Measurements from ENCODE around the gene HOXB4.
A peak's percentile ranks its signal among the peaks of the same experiment; 100 is the strongest.

Gene HOXB4

DNA sequence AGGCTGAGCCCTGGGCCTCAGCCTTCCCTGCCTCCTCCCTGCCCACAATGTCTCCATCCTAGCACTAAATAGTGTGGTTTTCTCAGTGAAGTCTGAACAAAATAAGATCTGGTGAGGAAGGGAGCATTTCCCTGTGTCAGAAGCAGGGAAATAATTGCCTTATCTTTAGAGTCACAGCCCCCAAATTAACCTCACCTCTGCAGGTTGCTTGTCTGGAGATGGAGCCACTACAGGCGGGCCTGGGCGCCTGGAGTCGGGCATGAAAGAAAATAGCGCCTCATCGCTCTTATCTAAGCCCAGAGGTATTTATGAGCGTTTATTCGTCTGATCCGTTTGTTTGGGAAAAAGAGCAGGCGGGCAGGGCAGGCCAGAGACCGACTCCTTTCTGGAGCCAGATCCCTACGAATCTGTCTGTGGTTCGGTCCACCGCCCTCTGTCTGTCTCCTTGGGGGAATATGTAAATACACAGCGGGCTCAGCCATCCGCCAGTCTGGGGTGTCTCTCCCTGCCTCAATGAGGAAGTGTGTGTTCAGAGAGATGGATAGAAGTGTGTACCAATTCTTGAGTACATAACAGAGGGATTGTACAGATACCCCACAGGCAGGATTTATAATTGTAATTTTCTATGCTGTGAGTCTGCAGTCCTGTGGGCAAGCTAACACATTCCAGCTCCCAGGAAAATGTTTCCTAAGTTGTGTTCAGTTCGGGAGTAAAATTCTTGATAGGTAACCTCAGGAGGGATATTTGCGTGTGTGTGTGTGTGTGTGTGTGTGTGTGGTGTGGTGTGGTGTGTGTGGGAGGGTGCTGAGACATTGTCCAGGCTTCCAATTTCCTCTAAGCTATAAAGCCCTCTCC, 22.3 kb upstream of the HOXB4 start:
- no peak for DNase-seq

DNA sequence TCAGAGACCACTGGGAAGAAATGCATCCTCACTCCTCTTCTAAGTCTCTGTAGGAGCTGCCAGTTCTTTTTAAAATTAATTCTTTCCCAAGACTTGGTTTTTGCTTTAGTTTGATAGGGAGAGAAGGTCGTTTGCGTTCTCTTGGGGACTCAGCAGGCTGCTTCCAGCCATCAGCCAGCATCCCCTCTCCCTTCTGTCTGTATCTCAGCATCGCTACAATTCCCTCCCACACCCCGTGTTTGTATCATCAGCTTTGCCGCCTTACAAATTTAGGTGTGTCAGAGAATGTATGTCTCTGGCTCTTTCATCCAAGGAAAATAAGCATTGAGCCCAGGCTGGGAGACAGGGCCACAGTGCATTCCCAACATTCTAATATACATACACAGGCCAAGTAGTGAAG, 21.2 kb upstream of the HOXB4 start:
- DNase-seq = no peak

DNA sequence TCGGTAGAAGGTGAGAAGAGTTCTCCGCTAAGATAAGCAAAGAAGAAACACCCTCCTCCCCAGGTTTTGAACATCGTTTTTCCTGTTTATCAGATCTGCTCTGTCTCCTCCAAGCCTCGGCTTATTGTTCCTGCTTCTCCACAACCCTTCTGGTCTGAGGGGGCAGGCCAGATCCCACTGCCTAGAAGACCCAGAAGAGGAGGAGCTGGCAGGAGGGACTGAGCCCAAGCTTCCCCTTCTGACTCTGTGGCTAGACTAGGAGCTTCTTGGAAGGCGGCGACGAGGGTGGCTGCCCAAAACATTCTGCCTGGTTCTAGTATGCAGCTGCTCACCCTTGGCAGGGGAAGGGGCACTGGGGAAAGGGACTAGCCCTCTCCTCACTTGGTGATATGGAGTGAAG, 20.6 kb upstream of the HOXB4 start:
- DNase-seq = no peak

DNA sequence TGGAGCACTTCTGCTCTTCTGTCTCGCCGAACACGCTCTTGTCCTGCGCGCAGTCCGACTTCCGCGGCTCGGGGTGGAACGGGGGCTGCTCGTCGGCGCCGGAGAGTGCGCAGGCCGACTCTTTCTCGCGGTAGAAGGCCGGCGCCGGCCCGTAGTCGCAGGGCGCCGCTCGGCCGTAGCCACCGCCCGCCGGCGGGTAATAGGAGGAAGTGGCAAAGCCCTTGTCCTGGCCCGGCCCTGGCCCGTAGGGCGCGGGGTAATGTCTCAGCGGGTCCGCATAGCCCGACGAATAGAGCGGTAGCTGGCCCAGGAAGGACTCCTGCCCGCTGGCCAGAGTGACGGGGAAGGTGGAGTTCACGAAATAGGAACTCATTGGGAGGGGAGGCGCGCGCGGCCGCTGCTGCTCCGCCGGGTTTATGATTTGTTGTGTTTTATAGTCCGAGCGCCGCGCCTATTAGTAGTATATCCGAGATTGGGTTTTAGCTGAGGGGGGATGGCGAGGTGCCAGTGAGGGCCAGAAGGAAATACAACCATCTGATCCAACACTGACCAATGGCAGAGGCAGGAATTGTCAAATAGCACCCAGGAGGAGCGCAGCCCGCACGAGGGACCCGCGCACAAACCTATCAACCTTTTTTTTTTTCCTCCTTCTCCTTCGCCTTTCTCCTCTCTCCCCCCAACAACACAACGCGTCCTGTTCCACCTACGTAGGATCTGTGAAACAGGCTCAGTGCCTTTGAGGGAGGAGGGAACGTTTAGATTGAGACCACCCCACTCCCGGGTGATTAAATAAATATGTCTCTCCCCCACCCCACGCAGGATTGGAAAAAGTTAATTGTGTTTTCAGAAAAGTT, 19.9 kb upstream of the HOXB4 start:
- no peak for DNase-seq

DNA sequence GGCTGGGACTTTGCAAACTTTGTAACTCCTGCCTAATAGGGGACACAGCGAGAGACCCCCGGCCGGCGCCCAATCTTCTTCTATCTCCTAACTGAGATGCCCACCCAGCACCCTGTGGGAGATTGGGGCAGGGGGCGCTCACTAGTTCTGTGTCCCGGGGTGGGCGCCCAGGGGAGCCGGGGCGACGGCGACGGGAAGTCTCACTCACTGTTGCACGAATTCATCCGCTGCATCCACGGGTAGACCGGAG, 19.3 kb upstream of the HOXB4 start:
- DNase-seq = no peak

DNA sequence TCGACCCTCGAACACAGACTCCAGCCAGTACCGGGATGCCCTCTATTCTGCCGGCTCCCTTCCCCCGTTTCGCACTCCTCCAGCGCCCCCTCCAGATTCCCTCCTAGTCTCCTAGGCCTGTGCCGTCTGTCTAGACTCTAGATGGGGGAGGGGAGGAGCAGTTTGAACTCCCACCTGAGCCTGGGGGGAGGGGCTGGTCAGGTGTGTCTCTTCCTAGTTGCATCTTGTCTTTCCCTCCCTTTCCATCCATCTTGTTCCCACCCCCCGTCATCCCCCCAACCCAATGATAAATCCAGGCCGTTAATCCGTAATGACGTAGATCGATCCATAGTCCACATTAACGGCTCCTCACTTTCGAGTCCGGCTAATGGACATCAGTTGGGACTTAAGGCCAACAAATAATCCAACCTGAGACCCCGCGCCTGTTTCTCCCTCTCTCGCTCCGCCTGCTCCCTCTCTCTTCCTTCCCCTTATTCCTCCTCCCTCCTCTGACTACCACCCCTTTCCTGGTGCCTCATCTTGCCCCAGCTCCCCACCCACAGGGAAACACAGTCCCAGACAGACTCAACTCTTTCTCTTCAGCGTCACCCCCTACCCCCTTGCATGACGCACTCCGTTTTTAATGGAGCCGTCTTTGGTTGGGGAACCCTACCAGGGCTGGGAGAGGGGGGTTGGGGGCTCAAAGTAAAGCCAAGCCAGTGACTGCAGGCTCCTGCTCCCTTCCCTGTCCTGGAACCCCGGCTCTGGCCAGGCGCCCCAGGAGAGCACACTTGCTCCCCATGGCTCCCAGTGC, 18.8 kb upstream of the HOXB4 start:
- DNase-seq = no peak

DNA sequence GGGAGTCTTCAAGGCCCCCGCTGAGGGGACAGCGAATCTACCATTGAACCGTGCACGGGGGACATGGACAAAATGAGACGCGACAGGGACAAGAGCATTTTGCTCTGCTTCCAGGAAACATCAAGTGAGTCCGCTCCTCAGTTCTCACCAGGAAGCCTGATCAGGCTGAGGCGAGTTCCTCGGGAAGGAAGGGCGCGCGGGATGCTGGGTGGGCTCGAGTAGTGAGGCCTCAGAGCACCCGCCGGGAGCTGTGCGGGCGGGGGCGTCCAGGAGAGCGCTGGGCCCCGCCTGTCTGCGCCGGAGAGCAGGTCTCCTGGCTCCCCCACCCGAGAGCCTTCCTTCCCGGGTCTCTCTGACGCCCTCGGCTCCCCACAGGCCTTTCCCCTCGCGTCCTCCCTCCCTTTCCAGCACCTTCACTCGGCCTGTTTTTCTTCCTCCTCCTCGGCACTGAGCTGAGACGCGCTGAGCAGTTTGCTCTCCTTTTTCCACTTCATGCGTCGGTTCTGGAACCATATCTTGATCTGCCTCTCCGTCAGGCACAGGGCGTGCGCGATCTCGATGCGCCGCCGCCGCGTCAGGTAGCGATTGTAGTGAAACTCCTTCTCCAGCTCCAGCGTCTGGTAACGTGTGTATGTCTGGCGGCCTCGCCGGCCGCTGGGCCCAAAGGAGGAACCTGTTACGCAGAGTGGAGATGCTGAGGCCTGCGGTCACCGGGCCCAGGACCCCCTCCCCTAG, 18.0 kb upstream of the HOXB4 start:
- no peak for DNase-seq

DNA sequence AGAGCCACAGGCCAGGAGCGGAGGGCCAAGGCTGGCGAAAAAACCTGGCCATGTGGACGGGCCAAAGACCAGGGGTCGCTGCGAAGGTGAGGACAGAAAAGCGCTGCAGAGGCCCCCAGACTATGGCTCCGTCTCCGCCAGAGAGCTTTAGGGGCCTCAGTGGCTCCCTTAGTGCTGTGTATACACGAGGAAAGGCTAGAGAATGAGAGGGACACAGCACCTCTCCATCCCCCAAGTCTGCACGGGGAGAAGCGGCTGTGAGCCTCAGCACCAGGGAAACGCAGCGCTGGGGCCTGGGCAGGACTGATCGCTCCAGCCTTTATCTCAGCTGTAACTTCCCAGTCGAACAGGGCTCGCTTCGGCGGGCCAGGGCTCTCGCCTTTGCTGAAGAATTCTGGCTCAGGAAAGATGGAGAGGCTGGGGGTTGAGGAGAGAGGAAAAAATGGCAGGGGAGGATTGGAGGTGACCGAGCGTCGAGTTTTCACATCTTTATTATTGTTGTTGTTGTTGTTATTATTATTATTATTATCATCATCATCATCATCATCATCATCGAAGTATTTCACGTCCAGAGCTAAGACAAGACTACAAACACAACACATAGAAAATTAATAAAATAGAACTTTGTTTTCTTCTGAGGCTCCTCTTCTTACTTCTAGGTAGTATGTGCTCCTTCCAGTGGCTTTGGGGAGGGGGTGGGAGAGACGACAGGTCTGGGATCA, 17.3 kb upstream of the HOXB4 start:
- DNase-seq = no peak

DNA sequence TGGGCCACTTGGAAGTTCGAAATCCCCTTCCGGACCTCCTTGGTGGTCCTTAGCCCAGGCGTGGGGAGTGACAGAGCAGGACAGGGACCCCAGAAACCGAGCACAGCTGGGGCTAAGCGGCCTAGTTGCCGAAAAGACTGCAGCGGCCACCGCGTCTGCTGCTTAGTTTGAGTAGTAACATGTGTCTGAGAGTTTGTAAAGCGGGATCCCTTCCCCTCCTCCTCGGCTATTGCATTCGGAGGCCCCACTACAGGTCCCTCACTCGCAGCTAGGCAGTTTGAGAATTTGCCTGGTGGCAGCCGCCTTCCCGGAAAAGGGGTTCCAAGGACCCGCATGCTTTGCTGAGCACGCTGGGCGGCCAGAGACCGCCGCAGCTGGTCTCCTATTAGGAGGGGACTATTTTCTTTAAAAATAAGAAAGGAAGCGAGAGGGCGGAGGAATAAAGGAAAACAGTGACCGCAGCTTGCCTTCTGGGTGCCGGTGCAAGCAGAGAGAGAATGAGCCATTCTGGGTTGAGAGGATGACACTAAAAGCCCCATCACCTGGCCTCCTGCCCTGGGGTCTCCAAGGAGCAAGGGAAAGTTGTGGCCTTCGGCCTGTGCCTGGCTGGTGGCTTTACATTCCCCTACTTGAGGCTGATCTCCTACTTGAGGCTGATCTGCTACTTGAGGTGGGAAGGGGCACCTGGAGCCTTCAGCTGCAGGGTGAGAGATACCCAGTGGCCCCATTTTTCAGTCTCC, 16.6 kb upstream of the HOXB4 start:
- DNase-seq = no peak

DNA sequence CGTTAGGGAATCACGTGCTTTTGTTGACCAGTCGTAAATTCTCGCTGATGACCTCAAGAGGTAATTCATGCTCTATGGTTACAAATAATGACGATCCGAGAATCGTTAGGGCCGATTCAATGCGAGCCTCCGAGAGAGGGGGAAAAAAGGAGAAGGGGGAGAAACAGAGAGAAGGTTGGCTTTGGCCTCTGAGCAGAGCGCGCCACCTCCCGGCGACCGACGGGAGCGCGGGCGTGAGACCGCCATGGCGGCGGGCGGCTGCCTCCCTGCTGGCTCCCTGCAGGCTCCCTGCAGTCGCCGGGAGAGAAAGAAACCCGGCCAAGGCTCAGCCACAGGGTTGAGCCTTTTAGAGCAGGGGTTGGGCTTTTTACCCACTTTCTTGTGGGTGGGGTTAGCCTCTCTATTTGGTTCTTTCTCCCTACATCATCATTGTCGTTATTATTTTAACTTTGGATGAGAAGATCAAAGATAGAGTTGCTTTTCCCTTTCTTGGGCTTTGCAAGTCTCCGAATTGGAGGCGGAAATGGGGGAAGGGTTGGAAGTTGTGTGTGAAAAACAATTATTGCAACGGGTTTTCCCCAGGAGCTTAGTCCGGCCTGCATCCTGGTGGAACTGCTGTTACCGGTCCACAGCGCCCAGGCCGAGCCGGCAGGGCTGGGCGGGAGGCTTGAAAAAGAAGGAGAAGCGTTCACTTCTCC, 15.8 kb upstream of the HOXB4 start:
- DNase-seq = peak; percentile 0

DNA sequence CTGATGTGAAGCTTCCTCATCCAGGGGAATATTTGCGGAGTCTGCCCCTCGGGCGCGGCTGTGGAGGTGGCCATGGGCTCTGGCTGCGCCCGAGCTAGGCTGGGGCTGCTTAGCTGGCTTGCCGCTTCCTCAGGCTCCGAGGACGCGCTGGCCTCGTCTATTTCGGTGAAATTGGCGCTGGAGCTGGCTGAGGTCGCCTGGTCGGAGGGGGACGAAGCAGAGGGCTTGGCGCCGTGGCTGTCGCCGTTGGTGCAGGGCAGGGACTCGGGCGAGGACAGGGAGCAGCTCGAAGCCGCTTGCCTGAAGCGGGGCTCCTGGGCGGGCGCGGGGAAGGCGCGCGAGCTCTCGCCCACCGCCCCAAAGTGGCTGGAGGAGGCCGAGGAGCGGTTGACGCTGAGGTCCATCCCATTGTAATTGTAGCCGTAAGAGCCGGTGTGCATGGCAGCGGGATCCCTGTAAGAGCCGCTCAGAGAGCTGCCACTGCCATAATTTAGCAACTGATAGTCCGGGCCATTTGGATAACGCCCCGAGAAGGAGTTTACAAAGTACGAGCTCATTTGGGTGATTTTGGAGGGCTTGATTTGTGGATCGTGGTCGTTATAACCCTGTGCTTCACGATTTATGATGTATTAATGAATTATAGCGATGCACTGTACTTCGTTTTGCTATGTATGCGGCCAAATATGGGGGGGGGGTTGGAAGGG, 15.1 kb upstream of the HOXB4 start, which contains the start of gene HOXB5:
Gene HOXB5 (minus strand): TSS at position 654 of the 704 bp plus-strand sequence. CDS start 97 bp downstream, at position 557.
- no peak for DNase-seq

DNA sequence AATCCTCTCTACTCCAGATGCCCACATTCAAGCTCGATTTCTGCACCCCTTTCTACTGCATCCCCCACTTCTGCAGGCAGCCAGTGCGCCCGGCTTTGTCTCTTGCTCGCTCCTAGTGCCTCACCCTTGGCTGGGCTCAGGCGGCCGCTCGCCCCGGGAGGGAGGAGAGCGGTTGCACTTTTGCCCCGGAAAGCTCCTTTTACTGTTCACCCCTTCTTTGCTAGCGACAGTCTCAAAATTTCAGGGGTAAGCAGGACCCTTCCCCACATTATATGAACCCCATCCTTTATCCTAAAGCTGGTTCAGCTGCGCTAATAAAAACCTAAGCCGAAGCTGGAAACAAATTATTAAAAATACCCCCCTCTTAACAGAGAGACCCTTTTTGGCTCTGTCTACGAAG, 14.4 kb upstream of the HOXB4 start:
- DNase-seq = no peak

DNA sequence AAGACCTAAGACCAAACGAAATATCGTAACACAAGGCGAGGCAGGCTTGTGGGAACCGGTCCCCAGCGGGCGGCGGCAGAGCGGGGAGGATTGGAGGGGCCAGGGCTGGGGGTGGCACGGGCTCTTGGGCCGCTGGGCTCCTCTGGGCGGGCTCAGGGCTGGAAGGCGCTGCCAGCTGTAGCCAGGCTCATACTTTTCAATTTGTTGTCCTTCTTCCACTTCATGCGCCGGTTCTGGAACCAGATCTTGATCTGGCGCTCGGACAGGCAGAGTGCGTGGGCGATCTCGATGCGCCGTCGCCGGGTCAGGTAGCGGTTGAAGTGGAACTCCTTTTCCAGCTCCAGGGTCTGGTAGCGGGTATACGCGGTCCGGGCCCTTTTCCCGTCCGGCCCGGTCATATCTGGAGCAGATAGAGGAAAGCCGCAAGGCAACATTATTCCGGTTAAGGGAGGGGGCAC, 13.9 kb upstream of the HOXB4 start:
- no peak for DNase-seq

DNA sequence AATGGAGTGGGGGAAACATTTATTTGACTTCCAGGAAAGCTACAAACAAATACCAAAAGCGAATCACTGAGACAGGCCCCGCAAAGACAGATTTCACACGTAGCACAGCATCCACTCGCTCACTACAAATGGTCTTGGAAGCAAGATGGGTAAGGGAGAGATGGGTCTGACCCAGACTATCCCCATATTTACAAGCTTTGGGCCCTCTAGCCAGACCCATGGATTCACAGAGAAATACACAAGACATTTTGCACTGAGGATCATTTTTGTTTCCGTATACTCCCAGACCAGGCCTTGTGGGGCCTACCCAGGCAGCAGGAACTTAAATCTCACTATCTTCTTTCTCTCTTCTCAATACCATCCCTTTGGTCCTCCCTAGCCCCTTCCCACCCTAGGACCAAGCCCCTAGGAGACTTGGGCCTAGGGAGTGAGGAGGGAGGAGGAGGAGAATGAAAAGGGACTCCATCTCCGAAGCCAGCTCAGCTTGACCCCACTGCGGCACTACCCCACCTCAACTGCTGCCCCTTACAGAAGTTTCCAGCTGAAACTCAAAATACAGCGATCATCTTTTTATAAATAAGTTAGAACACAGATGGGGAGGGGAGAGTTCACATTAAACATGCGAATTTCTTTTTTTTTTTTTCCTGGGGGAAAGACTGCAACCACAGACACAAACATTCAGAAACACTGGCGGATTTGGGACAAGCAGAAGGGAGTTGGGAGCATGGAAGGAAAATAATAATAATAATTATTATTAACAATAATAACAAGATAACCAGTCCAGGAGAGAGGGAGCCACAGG, 13.3 kb upstream of the HOXB4 start:
- no peak for DNase-seq

DNA sequence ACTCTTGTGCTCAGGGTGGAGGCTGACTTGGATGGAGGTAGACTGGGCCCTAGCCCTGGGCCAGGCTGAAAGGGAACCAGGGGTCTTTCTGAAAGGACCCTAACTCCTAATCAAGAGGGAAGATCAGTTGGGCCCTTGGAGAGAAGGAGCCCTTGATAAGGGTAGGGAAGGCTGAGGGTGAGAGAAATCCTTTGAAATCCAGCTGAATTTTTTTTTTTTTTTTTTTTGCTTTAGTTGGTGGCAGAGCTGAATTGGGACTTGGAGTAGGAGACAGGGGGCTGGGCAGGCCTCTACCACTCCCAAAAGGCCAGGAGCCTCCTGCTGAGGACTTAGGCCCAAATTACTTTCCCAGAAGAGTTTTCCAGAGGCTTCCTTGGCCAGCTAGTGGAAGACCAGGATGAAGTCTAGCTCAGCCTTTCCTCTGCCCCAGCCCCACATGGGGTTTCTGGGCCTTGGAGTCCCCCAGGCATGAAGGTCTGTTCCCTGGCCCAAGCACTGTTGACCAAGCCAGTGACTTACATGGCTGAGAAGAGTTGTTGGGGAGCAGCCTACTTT, 12.5 kb upstream of the HOXB4 start:
- DNase-seq = no peak

DNA sequence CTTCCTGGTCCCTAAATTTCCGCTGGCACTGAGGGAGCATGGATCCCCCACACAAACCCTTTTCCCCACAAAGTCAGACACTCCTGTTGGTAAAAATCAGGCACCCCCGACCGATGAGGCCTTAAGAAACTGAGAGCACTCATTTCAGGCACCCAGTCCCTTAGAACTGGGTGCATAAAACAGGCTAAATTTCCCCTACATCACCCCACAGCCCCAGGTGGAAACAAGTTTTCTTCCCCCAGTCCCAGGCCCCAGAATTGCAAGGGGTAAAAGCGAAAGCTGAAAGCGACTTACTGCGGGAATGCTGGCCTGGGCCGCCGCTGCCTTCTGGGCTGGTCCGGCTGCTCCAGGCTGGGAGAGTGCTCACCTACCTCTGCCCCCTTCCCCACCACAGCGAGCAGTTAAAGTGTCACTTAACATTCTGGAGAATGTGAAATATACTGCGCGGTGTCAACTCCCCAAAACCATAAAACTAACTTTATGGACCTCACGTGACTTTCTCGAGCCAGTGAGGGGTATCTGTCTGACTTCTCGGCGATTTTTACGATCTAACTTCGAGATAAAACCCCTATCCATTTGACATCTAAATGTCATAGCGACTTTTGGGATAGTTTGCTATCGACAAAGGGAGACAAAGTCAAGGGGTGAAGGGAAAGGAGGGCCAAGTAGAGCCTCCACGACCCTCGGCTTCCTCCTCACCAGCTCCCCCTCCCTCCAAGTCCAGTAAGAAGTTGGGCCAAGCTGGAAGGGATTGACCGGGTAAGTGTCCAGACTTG, 11.9 kb upstream of the HOXB4 start, which contains the start of gene HOXB3:
Gene HOXB3 (minus strand): TSS at position 411 of the 776 bp plus-strand sequence. CDS start 37,767 bp downstream, outside the sequence.
- no peak for DNase-seq

DNA sequence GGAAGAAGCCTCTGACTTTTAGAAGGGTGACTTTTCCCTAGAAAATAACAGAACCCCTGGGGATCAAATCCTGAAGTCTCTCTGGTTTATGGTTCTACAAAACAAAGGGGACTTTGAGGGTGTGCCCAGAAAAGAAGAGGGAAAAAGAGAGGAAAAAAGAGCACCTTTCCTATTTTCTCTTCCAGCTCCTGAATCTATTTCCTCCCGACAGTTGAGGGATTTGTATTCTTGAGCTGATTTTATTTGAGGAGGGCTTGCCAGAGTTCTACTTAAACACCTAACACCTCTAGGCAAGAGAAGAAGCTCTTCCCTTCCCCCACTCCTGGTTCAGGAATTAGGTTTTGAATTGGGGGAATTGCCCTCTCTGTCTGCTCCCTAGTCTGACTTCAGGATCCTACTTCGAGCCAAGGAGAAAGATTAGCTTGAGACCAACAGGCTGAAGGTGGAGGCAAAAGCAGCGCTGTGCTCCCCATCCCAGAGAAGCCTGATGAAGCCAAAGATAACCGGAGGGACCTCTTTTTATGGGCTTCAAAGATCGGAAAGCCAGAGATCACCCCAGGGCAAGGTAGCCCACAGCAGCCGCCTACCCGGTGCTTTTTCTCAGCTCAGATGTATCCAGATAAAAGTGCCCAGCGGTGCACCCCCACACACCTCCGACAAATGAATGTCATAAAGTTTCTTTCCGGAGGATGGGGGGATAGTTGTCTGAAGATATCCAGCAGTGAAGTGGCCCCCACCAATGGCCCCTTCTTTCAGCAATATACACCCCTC, 11.1 kb upstream of the HOXB4 start:
- no peak for DNase-seq
